GM19395 (cell line): Measurements from ENCODE around the gene RAB34.

Source experiments
- ATAC-seq: cut with Tn5 transposase; IDR thresholded peaks from one replicate; pipeline ENCODE4 v1.9.1; 2021; ENCODE audit warnings: mild to moderate bottlenecking, moderate library complexity; ENCODE audit not compliant: unreplicated experiment

RAB34 gene

GRCh38 chr17:28712705-28713415 is 4.8 kb downstream of the RAB34 start:
- no peak for ATAC-seq

- ATAC-seq = peak; percentile 24
These were observed 5.5 kb downstream of the RAB34 start for GRCh38 chr17:28712032-28712704.

GRCh38 chr17:28711723-28712031 is 6.0 kb downstream of the RAB34 start, which contains the start of gene PROCA1:
TSS of gene PROCA1 (minus strand) at chr17:28711888. CDS start at chr17:28711660, 228 bp downstream.
- ATAC-seq = peak; percentile 34

GRCh38 chr17:28710861-28711722 is 6.6 kb downstream of the RAB34 start:
- peak; percentile 80 for ATAC-seq

- no peak for ATAC-seq
These were observed 10.3 kb downstream of the RAB34 start for GRCh38 chr17:28707339-28707720.

GRCh38 chr17:28706471-28707338 is 11.0 kb downstream of the RAB34 start:
- ATAC-seq = no peak

GRCh38 chr17:28705728-28706334 is 11.8 kb downstream of the RAB34 start:
- ATAC-seq = no peak

- ATAC-seq = no peak
These were observed 12.5 kb downstream of the RAB34 start for GRCh38 chr17:28705074-28705659.

- no peak for ATAC-seq
These were observed 13.3 kb downstream of the RAB34 start for GRCh38 chr17:28704219-28704858.

- no peak for ATAC-seq
These were observed 14.0 kb downstream of the RAB34 start for GRCh38 chr17:28703552-28704218.

- ATAC-seq = no peak
These were observed 14.9 kb downstream of the RAB34 start for GRCh38 chr17:28702752-28703150.

- ATAC-seq = no peak
These were observed 15.5 kb downstream of the RAB34 start for GRCh38 chr17:28702026-28702751.

GRCh38 chr17:28700830-28701492 is 16.7 kb downstream of the RAB34 start:
- no peak for ATAC-seq

- no peak for ATAC-seq
These were observed 17.4 kb downstream of the RAB34 start for GRCh38 chr17:28700278-28700677.

- ATAC-seq = no peak
These were observed 19.3 kb downstream of the RAB34 start for GRCh38 chr17:28698253-28698941.

GRCh38 chr17:28693869-28694268 is 23.8 kb downstream of the RAB34 start:
- no peak for ATAC-seq

- no peak for ATAC-seq
These were observed 28.7 kb downstream of the RAB34 start for GRCh38 chr17:28689011-28689410.
